ENCODE results near the gene RRP36.

The RRP36 gene

DNA sequence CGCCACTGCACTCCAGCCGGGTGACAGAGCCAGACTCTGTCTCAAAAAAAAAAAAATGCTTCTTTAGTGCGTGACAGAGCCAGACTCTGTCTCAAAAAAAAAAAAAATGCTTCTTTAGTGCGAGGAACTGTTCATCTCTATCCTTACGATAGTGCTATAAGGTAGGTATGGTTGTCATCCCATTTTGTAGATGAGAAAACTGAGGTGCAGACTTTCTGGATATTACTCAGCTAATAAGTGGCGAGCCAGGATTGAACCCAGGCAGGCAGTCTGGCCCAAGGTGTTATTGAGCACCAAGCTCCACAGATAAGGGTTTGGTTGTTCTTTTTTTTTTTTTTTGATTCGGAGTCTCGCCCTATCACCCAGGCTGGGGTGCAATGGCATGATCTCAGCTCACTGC, 19.6 kb upstream of the RRP36 start:
- Histone ChIP-seq H3K36me3 (ENCODE audit: low read length) (no peaks in the 10 kb centered on the region), H3K27me3 (ENCODE audit: low read length) (no peaks in the 10 kb centered on the region), H3F3A (ENCODE audit: insufficient read depth) (peaks cover 3% of the 10 kb centered on the region; the same call in 1 of the 2 replicates), H4K20me1 (ENCODE audit: low read depth, low read length) (no peaks in the 10 kb centered on the region), H3K9ac (ENCODE audit: low read length) (no peak overlapping the region), H3K9me3 (ENCODE audit: insufficient read depth, low read length) (no peaks in the 10 kb centered on the region), H2AFZ (ENCODE audit: low read depth, low read length, severe bottlenecking) (no peak overlapping the region), H3K9me2 (replicated peaks; ENCODE audit: insufficient read depth, low read length) (no peaks in the 10 kb centered on the region), H3K4me2 (ENCODE audit: low read depth, low read length, poor library complexity, severe bottlenecking) (no peak overlapping the region), H3K4me3 (ENCODE audit: insufficient read depth, low read length, poor library complexity, severe bottlenecking) (no peak overlapping the region), H3K79me2 (ENCODE audit: insufficient read depth, low read length) (no peaks in the 10 kb centered on the region), H3K27ac (ENCODE audit: low read depth, low read length) (no peak overlapping the region)
- TF ChIP-seq, protein P1, sequence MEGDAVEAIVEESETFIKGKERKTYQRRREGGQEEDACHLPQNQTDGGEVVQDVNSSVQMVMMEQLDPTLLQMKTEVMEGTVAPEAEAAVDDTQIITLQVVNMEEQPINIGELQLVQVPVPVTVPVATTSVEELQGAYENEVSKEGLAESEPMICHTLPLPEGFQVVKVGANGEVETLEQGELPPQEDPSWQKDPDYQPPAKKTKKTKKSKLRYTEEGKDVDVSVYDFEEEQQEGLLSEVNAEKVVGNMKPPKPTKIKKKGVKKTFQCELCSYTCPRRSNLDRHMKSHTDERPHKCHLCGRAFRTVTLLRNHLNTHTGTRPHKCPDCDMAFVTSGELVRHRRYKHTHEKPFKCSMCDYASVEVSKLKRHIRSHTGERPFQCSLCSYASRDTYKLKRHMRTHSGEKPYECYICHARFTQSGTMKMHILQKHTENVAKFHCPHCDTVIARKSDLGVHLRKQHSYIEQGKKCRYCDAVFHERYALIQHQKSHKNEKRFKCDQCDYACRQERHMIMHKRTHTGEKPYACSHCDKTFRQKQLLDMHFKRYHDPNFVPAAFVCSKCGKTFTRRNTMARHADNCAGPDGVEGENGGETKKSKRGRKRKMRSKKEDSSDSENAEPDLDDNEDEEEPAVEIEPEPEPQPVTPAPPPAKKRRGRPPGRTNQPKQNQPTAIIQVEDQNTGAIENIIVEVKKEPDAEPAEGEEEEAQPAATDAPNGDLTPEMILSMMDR (IDR thresholded peaks at IDR 0.05; ENCODE audit: insufficient read depth, low read length, poor library complexity, severe bottlenecking): no peak
- TF ChIP-seq EZH2phosphoT487 (conservative IDR thresholded peaks at IDR 0.05; ENCODE audit: low read length): no peak

DNA sequence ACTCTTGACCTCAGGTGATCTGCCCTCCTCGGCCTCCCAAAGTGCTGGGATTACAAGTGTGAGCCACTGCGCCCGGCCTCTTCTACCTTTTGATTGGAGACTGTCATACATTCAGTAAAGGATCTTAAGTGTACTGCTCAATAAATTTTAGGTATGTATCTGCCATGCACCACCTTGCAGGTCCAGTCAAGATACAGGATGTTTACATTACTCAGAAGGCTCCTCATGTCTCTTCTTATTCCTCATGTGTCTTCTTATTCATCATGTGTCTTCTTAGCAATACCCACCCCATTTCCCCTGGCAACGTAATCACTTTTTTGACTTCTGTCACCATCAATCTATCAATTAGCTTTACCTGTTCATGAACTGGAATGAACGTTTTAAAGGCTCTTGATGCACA, 15.6 kb upstream of the RRP36 start:
- no peaks in the 10 kb centered on the region for H3K36me3 ChIP-seq (ENCODE audit: low read length)
- H3K27me3 ChIP-seq (ENCODE audit: low read length): no peaks in the 10 kb centered on the region
- no peak for TF ChIP-seq EZH2phosphoT487 (conservative IDR thresholded peaks at IDR 0.05; ENCODE audit: low read length)
- TF ChIP-seq, protein P1 (IDR thresholded peaks at IDR 0.05; ENCODE audit: insufficient read depth, low read length, poor library complexity, severe bottlenecking): no peak
- H3K4me3 ChIP-seq (ENCODE audit: insufficient read depth, low read length, poor library complexity, severe bottlenecking): no peak overlapping the region
- no peak overlapping the region for H3K4me2 ChIP-seq (ENCODE audit: low read depth, low read length, poor library complexity, severe bottlenecking)
- no peak overlapping the region for H3K9ac ChIP-seq (ENCODE audit: low read length)
- H3K9me2 ChIP-seq (replicated peaks; ENCODE audit: insufficient read depth, low read length): no peaks in the 10 kb centered on the region
- H2AFZ ChIP-seq (ENCODE audit: low read depth, low read length, severe bottlenecking): no peak overlapping the region
- H3K79me2 ChIP-seq (ENCODE audit: insufficient read depth, low read length): no peaks in the 10 kb centered on the region
- H4K20me1 ChIP-seq (ENCODE audit: low read depth, low read length): no peaks in the 10 kb centered on the region
- H3K9me3 ChIP-seq (ENCODE audit: insufficient read depth, low read length): no peaks in the 10 kb centered on the region
- H3K27ac ChIP-seq (ENCODE audit: low read depth, low read length): no peak overlapping the region
- H3F3A ChIP-seq (ENCODE audit: insufficient read depth): peaks cover 3% of the 10 kb centered on the region; the same call in 1 of the 2 replicates

DNA sequence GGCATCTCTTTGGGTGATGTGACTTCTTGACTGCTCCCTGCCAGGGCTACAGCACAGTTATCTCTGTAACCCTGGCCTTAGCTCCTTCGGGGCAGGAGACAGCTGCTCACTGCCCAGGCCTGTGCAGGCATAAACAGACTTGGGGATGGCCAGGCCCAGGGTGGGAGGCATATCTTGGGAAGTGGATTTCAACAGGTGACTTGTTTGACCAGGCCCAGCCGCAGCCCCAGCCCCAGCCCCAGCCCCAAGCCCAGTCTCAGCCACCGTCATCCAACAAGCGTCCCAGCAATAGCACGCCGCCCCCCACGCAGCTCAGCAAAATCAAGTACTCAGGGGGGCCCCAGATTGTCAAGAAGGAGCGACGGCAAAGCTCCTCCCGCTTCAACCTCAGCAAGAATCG, 15.2 kb upstream of the RRP36 start:
- Histone ChIP-seq H3K79me2 (ENCODE audit: insufficient read depth, low read length) (no peaks in the 10 kb centered on the region), H3K27ac (ENCODE audit: low read depth, low read length) (no peak overlapping the region), H3K4me2 (ENCODE audit: low read depth, low read length, poor library complexity, severe bottlenecking) (no peak overlapping the region), H3K27me3 (ENCODE audit: low read length) (no peaks in the 10 kb centered on the region), H3K9me3 (ENCODE audit: insufficient read depth, low read length) (no peaks in the 10 kb centered on the region), H3F3A (ENCODE audit: insufficient read depth) (peaks cover 3% of the 10 kb centered on the region; the same call in 1 of the 2 replicates), H4K20me1 (ENCODE audit: low read depth, low read length) (no peaks in the 10 kb centered on the region), H3K9me2 (replicated peaks; ENCODE audit: insufficient read depth, low read length) (no peaks in the 10 kb centered on the region), H3K9ac (ENCODE audit: low read length) (no peak overlapping the region), H3K36me3 (ENCODE audit: low read length) (no peaks in the 10 kb centered on the region), H2AFZ (ENCODE audit: low read depth, low read length, severe bottlenecking) (no peak overlapping the region), H3K4me3 (ENCODE audit: insufficient read depth, low read length, poor library complexity, severe bottlenecking) (no peak overlapping the region)
- TF ChIP-seq EZH2phosphoT487 (conservative IDR thresholded peaks at IDR 0.05; ENCODE audit: low read length): no peak
- TF ChIP-seq, protein P1 (IDR thresholded peaks at IDR 0.05; ENCODE audit: insufficient read depth, low read length, poor library complexity, severe bottlenecking): no peak
